H9 (cell line): ENCODE data around the gene CACNA1F. TPM values are rescaled to one million over a fixed set of nuclear protein-coding genes. Genes with fewer than 3 reads are reported as not detected.

ENCODE experiments used
- DNase-seq: peaks from one replicate; pipeline ENCODE4 v3.0.0-alpha.2; 2017
- H2AFZ ChIP-seq: one replicate; pipeline ENCODE4 v1.6.1; 2013; ENCODE audit warnings: mild to moderate bottlenecking, low read length, control low read depth, moderate library complexity
- H2AK5ac ChIP-seq: 2 replicates; pipeline ENCODE4 v1.6.1; 2013; ENCODE audit warnings: low read length, control low read depth, mixed read lengths; ENCODE audit not compliant: insufficient read length
- H2BK120ac ChIP-seq: one replicate; pipeline ENCODE4 v1.6.1; 2013; ENCODE audit warnings: low read depth, mild to moderate bottlenecking, low read length, control low read depth, inconsistent platforms; ENCODE audit not compliant: poor library complexity, severe bottlenecking
- H2BK12ac ChIP-seq: 2 replicates; pipeline ENCODE4 v1.6.1; 2013; ENCODE audit warnings: low read length, control low read depth, mixed read lengths, low read depth; ENCODE audit not compliant: insufficient read length
- H2BK15ac ChIP-seq: 2 replicates; pipeline ENCODE4 v1.6.1; 2013; ENCODE audit warnings: low read depth, low read length, control low read depth
- H2BK20ac ChIP-seq: one replicate; pipeline ENCODE4 v1.6.1; 2013; ENCODE audit warnings: low read depth, mild to moderate bottlenecking, low read length, control low read depth, inconsistent platforms; ENCODE audit not compliant: poor library complexity, severe bottlenecking
- H2BK5ac ChIP-seq: 2 replicates; pipeline ENCODE4 v1.6.1; 2013; ENCODE audit warnings: low read length, control low read depth, mixed read lengths; ENCODE audit not compliant: insufficient read length
- H3K14ac ChIP-seq: 2 replicates; pipeline ENCODE4 v1.6.1; 2013; ENCODE audit warnings: low read length, control low read depth; ENCODE audit not compliant: insufficient read depth
- H3K18ac ChIP-seq: 2 replicates; pipeline ENCODE4 v1.6.1; 2013; ENCODE audit warnings: low read depth, mild to moderate bottlenecking, mixed read lengths, low read length, control low read depth; ENCODE audit not compliant: insufficient read length
- H3K23ac ChIP-seq: 2 replicates; pipeline ENCODE4 v1.6.1; 2013; ENCODE audit warnings: low read length, control low read depth, mixed read lengths, low read depth; ENCODE audit not compliant: insufficient read length
- H3K23me2 ChIP-seq: 2 replicates; pipeline ENCODE4 v1.6.1; 2013; ENCODE audit warnings: low read depth, mild to moderate bottlenecking, mixed read lengths, low read length, control low read depth; ENCODE audit not compliant: insufficient read length, poor library complexity, severe bottlenecking
- H3K27ac ChIP-seq: 2 replicates; pipeline ENCODE4 v1.5.1; 2013; ENCODE audit warnings: low read length, control low read depth, mixed read lengths, low read depth; ENCODE audit not compliant: insufficient read length
- H3K27me3 ChIP-seq: 2 replicates; pipeline ENCODE4 v1.6.1; 2013; ENCODE audit warnings: low read length, control low read depth, inconsistent platforms; ENCODE audit not compliant: insufficient read depth
- H3K4ac ChIP-seq: 2 replicates; pipeline ENCODE4 v1.6.1; 2013; ENCODE audit warnings: low read depth, mild to moderate bottlenecking, control low read depth, inconsistent platforms, low read length, moderate library complexity
- H3K4me1 ChIP-seq: 2 replicates; pipeline ENCODE4 v1.6.1; 2013; ENCODE audit warnings: low read length, control low read depth, inconsistent platforms; ENCODE audit not compliant: insufficient read depth
- H3K4me2 ChIP-seq: 2 replicates; pipeline ENCODE4 v1.6.1; 2013; ENCODE audit warnings: low read length, control low read depth, mixed read lengths; ENCODE audit not compliant: insufficient read length, insufficient read depth
- H3K56ac ChIP-seq: 2 replicates; pipeline ENCODE4 v1.6.1; 2013; ENCODE audit warnings: low read depth, mild to moderate bottlenecking, mixed read lengths, low read length, control low read depth; ENCODE audit not compliant: insufficient read length
- H3K79me1 ChIP-seq: 2 replicates; pipeline ENCODE4 v1.6.1; 2013; ENCODE audit warnings: low read depth, mild to moderate bottlenecking, moderate library complexity, low read length, control low read depth, inconsistent platforms; ENCODE audit not compliant: insufficient read depth, poor library complexity, severe bottlenecking
- H3K79me2 ChIP-seq: 2 replicates; pipeline ENCODE4 v1.6.1; 2013; ENCODE audit warnings: low read length, control low read depth, inconsistent platforms; ENCODE audit not compliant: insufficient read depth
- H3K9ac ChIP-seq: 2 replicates; pipeline ENCODE4 v1.6.1; 2013; ENCODE audit warnings: low read length, control low read depth, mixed read lengths; ENCODE audit not compliant: insufficient read length; ENCODE audit errors: extremely low read depth
- H3K9me3 ChIP-seq: one replicate; pipeline ENCODE4 v1.6.1; 2013; ENCODE audit warnings: low read depth, low read length, inconsistent platforms; ENCODE audit not compliant: control insufficient read depth
- H3T11ph ChIP-seq: one replicate; pipeline ENCODE4 v1.6.1; 2013; ENCODE audit warnings: mild to moderate bottlenecking, low read length, control low read depth, inconsistent platforms
- H4K20me1 ChIP-seq: one replicate; pipeline ENCODE4 v1.6.1; 2013; ENCODE audit not compliant: control insufficient read depth, insufficient read length, insufficient read depth
- H4K5ac ChIP-seq: 2 replicates; pipeline ENCODE4 v1.6.1; 2013; ENCODE audit warnings: low read depth, mild to moderate bottlenecking, mixed read lengths, low read length, control low read depth; ENCODE audit not compliant: insufficient read length
- H4K8ac ChIP-seq: replicated peaks from 2 replicates; pipeline ENCODE4 v1.6.1; 2013; ENCODE audit warnings: low read length, control low read depth, mixed read lengths, low read depth; ENCODE audit not compliant: insufficient read length
- H4K91ac ChIP-seq: 2 replicates; pipeline ENCODE4 v1.6.1; 2013; ENCODE audit warnings: low read depth, mild to moderate bottlenecking, moderate library complexity, mixed read lengths, low read length, control low read depth; ENCODE audit not compliant: insufficient read length
- H3K27ac Mint-ChIP-seq, 3 experiments: 2 replicates in 2 of 3; 3 replicates in 1 of 3; pipeline ENCODE4 v1.8.0; 2020 to 2021; ENCODE audit warnings: mixed read lengths in 3 of 3, mild to moderate bottlenecking in 1 of 3, moderate library complexity in 1 of 3
- H3K27me3 Mint-ChIP-seq: 2 replicates; pipeline ENCODE4 v1.8.0; 2021; ENCODE audit warnings: low read depth, mild to moderate bottlenecking, moderate library complexity, mixed read lengths
- H3K36me3 Mint-ChIP-seq, 3 experiments: 2 replicates in 2 of 3; 3 replicates in 1 of 3; pipeline ENCODE4 v1.8.0; 2020 to 2021; ENCODE audit warnings: low read depth in 3 of 3, mixed read lengths in 3 of 3; ENCODE audit not compliant: insufficient read depth in 1 of 3
- H3K4me1 Mint-ChIP-seq, 2 experiments: 2 replicates each; pipeline ENCODE4 v1.8.0; 2020; ENCODE audit warnings: mixed read lengths in 2 of 2
- H3K4me3 Mint-ChIP-seq, 2 experiments: 2 replicates in 1 of 2; 3 replicates in 1 of 2; pipeline ENCODE4 v1.8.0; 2020 to 2021; ENCODE audit warnings: mild to moderate bottlenecking in 2 of 2, mixed read lengths in 2 of 2, moderate library complexity in 1 of 2
- H3K9me3 Mint-ChIP-seq, 2 experiments: 2 replicates in 1 of 2; 3 replicates in 1 of 2; pipeline ENCODE4 v1.8.0; 2020; ENCODE audit warnings: mild to moderate bottlenecking in 2 of 2, mixed read lengths in 2 of 2, moderate library complexity in 1 of 2
- CTCF ChIP-seq: fragments of 200-600 bp; sonication (generic); conservative IDR thresholded peaks from 3 replicates; pipeline ENCODE4 v1.8.0; 2021; ENCODE audit warnings: antibody characterized with exemption, mild to moderate bottlenecking
- WGBS: extraction: QIAGEN DNeasy Blood & Tissue Kit; methylation state at CpG from one replicate; pipeline ENCODE4 v1.1.7; 2013; ENCODE audit warnings: missing lambda C conversion rate, low lambda C conversion rate, mixed read lengths; ENCODE audit not compliant: insufficient read length; ENCODE audit errors: extremely low coverage; 5-methylcytosine and 5-hydroxymethylcytosine counted together
- total RNA-seq: library from RNA; stranded (reverse); gene quantifications from 2 replicates; pipeline ENCODE4 v1.2.1, GENCODE V29; 2021

The CACNA1F gene
- total RNA-seq, 1 experiment from 2014 or later, result 1.4 TPM

DNA sequence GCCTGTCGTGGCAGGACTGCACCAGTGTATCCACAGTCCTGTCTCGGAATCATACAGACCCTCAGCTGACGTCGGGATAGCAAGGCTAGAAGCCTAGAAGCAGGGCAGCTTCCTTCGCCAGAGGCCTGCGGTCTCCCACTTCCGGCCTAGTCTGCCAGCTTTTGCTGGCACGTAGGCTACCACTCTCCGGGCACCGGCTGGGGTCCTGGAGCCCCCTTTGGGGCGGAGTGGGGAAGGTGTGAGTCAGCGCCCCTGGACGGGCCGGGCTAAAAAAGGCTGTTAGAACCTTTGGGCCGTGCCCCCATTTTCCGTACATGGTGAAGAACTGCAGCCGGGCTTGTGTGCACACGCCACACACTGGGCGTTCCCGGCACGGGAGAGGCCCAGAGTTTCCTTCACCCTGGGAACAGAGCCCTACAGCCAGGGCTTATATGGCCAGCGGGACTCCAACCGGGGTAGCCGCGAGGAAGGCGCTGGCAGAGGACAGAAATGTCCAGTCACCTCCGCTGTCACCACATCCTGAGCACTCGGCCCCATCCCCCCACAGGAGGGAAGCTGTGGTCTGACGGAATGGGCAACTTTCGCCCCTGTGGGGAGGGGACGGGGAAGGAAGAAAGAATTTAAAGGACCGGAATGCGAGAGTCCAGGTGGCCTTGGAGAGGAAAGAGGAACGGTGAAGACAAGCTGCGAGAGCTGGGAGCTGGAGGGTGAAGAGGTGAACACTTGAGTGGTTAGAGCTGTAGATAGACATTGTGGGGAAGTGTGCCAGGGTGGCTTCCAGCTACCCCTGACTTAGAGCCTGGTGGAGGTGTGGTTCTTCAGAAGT, 66.0 kb downstream of the CACNA1F start:
- H3K9me3 ChIP-seq, result peaks cover 12% of the 10 kb centered on the region
- H2BK12ac ChIP-seq, result no peak overlapping the region
- H3K23ac ChIP-seq, result no peak overlapping the region
- peaks cover 55 to 66% of the 10 kb centered on the region in 2 experiments for H3K9me3 Mint-ChIP-seq
- H3K56ac ChIP-seq, result no peak overlapping the region
- H3K27ac Mint-ChIP-seq, result no peak overlapping the region
- no peak overlapping the region for H4K8ac ChIP-seq
- H4K91ac ChIP-seq, result no peak overlapping the region
- H3K79me2 ChIP-seq, result no peaks in the 10 kb centered on the region
- H3K4me1 Mint-ChIP-seq, result peaks cover 9 to 25% of the 10 kb centered on the region in 2 experiments
- H3K27me3 ChIP-seq, result no peaks in the 10 kb centered on the region; the same call in 1 of the 2 replicates
- H4K5ac ChIP-seq, result no peak overlapping the region
- no peak overlapping the region for H3K27ac ChIP-seq
- no peak overlapping the region for H2AK5ac ChIP-seq
- H3K23me2 ChIP-seq, result peaks cover 19% of the 10 kb centered on the region
- peak overlapping the region; percentile 87 for H3K4me2 ChIP-seq
- H3T11ph ChIP-seq, result no peak overlapping the region
- H3K14ac ChIP-seq, result no peak overlapping the region
- peaks cover 44% of the 10 kb centered on the region for H3K27me3 Mint-ChIP-seq
- no peak overlapping the region for H3K4ac ChIP-seq
- H3K4me1 ChIP-seq, result no peaks in the 10 kb centered on the region
- no peak for DNase-seq
- H2AFZ ChIP-seq, result no peak overlapping the region
- H3K79me1 ChIP-seq, result no peaks in the 10 kb centered on the region
- no peak for TF ChIP-seq CTCF
- H3K36me3 Mint-ChIP-seq, result peaks cover 0 to 8% (median 4%) of the 10 kb centered on the region in 3 experiments; a peak in 3 of 7 replicates
- WGBS, result no CpG with 5 or more reads among the region's 35 CpGs
- no peak overlapping the region for H3K9ac ChIP-seq
- no peak overlapping the region for H2BK120ac ChIP-seq
- H2BK15ac ChIP-seq, result no peak overlapping the region
- no peaks in the 10 kb centered on the region for H4K20me1 ChIP-seq
- no peak overlapping the region for H2BK5ac ChIP-seq
- H3K4me3 Mint-ChIP-seq, result peak overlapping the region; percentile 53 to 73
- H3K18ac ChIP-seq, result no peak overlapping the region
- no peak overlapping the region for H2BK20ac ChIP-seq
